HG02973 (cell line): ENCODE results near the gene DNAJB8.

Source experiments
- ATAC-seq: cut with Tn5 transposase; IDR thresholded peaks from one replicate; pipeline ENCODE4 v1.9.1; 2021; ENCODE audit warnings: moderate library complexity; ENCODE audit not compliant: unreplicated experiment

DNAJB8 gene

GRCh38 chr3:128495435-128495970 is 28.8 kb upstream of the DNAJB8 start:
- ATAC-seq = no peak

- no peak for ATAC-seq
Observed at GRCh38 chr3:128494367-128494650, 27.6 kb upstream of the DNAJB8 start.

- no peak for ATAC-seq
Observed at GRCh38 chr3:128493570-128494366, 27.1 kb upstream of the DNAJB8 start.

DNA sequence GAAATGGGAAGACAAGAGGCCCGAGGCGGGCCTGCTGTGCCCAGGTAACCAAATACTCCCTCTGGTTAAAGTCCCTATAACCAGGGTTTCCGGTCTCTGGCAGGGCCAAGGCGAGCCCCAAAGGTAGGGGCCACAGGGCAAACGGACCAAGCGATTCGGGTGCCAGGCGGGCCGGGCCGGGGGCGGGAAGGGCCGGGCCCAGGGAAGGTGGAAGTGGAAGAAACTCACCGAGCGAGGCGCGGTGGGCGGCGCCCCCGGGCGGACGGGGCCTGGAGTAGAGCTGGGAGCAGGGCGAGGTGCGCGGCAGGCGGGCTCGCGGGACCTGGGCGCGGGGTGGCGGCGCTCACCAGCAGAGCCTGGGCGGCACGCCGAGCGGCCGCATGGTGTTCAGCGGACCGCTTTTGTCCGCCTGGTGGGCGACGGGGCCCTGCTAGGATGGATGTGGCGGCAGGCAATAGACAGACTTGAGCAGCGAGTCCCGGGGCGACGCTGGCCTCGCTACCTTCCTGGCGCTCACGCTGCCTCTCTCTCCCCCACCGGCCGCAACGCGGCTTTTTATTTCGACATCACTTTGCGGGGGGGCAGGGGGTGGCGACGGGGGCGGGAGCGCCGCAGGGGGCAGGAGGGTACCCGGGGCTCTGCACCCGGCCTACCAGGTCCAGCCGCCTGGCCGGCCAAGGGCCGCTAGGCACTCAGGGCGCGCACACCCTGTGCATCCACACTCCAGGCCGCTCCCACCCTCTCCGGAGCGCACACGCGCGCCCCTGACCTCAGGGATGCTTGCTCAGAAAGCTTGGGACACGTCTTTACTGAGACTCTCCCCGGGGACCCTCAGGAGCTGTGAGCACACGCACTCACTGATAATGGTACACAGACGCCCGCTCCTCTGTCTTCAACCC is 26.2 kb upstream of the DNAJB8 start, which contains the start of gene GATA2:
TSS of gene GATA2 (minus strand) at position 531 of the 899 bp plus-strand sequence. CDS start 6,170 bp downstream, outside the sequence.
- no peak for ATAC-seq

- ATAC-seq = no peak
Observed at GRCh38 chr3:128491941-128492670, 25.4 kb upstream of the DNAJB8 start.

GRCh38 chr3:128491691-128491940 is 24.9 kb upstream of the DNAJB8 start:
- no peak for ATAC-seq

DNA sequence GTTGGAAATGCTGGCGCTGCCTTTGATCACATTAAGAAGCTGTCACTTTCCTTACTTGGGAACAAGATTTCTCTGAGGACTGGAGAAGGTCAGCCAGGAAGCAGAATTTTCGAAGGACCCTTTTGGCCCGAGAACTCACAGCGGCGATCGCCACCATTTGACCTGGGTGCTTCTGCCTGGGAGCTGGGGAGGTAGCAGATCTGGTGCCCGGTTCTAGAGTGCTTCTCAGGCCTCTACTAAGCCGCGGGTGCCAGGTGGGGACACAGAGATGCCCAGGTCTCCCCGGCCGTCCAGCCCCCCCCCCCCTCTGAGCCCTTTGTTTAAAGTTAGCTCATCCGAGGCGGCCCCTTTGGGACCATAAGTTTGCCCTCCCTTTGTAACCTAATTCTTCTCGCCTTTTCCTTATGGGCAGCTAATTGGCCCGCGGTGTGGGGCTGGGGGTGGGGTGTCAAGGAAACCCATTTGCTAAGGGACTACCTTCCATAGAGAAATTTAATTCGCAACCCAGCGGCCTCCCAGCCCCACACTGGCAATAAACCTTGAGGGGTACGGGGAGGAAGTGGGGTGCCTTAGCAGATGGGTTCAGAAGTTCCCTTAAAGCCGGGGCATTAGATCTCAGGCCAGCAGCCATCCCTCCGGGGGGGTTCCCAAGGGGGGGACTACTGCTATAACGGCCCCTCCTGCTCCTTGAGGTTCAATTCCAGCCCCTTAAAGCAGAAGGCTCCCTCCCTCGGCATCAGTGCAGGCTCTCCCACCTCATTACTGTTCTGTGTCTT is 24.4 kb upstream of the DNAJB8 start:
- ATAC-seq = no peak

- no peak for ATAC-seq
Observed at GRCh38 chr3:128490650-128490914, 23.9 kb upstream of the DNAJB8 start.

DNA sequence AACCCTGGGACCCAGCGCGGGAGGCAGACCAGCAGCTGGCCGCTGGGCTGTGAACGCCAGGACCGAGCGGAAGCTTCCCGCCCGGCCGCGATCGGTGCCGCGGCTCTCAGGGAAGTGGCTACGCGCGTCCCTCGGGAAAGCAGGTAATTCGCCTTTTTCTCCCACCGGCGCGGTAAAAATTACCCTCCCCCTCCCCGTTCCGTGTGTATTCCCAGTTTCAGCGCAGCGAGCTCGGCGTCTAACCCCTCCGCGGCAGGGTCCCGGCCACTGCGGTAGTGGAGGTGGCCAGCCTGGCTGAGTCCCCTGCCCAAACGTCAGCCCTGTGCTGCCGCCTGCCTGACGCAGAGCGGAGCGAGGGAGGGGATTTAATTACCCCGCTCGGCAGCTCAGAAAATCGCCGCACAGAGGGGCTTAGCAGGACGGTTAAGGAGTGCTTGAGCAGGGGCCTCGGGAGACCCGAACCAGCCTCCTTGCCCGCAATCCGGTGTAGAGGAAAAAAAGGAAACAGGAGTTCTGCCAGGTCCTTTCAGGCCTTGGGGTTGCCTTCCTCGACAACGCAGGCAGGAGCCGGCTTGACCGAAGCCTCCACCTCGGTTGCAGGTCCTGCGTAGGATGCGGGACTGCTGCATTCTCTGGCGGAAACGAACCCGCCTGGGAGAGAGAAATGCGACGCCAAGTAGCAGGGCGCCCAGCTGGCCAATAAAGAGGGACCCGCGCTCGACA is 23.4 kb upstream of the DNAJB8 start:
- ATAC-seq = no peak

GRCh38 chr3:128489674-128489926 is 22.9 kb upstream of the DNAJB8 start:
- no peak for ATAC-seq

DNA sequence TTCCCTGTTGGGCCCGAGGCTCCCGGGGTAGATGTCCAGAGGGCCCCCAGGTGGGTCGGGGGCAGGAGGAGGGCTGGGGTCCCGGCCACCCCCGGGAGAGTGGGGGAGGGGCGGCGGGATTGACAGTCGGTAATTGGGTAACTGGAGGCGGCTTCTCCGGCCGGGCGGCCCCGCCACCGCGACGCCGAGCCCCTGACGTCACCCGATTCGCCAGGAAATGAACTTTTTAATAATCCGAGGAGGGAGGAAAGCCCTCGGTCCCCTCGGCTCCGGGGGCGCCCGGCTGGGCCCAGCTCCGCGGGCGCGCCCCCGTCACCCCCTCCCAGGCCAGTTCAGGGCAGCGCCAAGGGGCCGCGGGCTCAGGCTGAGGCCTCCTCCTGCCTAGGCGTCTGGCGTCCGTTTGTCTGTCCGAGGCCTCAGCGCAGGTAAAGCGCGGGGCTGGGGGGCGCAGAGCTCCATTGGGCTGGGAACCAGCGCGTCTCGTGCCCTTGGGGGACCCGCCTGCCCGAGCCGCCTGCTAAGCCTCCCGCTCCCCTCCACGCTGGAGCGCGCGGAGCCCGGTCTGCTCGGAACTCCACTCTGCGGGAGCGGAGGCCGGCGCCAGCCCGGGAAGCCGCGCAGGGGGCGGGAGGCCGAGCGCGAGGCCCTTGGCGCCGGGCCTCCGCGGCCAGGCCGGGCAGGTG is 22.4 kb upstream of the DNAJB8 start:
- ATAC-seq = no peak

- no peak for ATAC-seq
Observed at GRCh38 chr3:128488636-128488990, 21.9 kb upstream of the DNAJB8 start.

- ATAC-seq = no peak
Observed at GRCh38 chr3:128487813-128488635, 21.3 kb upstream of the DNAJB8 start.

- ATAC-seq = no peak
Observed at GRCh38 chr3:128487538-128487812, 20.8 kb upstream of the DNAJB8 start.

DNA sequence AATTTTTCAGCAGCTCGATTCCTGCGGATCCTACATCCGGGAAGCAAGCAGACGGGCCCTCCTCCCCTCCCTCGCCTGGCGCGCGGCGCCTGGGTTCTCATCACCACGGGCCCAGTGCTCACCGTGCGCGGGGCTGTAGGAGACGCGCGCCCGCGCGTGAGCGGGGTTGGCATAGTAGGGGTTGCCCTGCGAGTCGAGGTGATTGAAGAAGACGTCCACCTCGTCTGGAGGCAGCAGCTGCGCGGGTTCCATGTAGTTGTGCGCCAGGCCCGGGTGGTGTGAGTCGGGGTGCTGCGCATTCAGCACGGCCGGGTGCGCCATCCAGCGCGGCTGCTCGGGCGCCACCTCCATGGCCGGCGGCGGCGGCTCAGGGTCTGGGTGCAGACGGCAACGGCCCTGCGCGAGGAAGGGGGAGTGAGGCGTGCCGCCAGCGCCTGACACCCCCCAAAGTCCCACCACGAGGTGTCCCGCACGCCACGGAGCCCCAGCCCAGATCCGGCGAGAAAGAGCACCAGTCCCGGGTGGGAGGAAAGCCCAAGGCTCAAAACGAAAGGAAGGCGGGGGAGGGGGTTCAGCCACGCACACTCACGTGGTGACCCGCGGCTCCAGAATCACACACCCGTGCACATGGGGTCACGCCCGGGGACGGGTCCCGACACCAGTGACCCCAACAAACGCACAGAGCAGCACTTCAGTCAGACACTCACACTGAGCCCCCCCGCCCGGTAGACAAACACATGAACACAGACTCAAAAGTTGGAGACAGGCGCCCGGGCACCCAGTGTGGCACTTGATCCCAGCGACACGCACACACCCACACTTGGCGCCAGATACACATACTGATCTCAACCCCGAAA is 20.2 kb upstream of the DNAJB8 start:
- ATAC-seq = no peak

GRCh38 chr3:128486205-128486628 is 19.5 kb upstream of the DNAJB8 start:
- ATAC-seq = no peak

DNA sequence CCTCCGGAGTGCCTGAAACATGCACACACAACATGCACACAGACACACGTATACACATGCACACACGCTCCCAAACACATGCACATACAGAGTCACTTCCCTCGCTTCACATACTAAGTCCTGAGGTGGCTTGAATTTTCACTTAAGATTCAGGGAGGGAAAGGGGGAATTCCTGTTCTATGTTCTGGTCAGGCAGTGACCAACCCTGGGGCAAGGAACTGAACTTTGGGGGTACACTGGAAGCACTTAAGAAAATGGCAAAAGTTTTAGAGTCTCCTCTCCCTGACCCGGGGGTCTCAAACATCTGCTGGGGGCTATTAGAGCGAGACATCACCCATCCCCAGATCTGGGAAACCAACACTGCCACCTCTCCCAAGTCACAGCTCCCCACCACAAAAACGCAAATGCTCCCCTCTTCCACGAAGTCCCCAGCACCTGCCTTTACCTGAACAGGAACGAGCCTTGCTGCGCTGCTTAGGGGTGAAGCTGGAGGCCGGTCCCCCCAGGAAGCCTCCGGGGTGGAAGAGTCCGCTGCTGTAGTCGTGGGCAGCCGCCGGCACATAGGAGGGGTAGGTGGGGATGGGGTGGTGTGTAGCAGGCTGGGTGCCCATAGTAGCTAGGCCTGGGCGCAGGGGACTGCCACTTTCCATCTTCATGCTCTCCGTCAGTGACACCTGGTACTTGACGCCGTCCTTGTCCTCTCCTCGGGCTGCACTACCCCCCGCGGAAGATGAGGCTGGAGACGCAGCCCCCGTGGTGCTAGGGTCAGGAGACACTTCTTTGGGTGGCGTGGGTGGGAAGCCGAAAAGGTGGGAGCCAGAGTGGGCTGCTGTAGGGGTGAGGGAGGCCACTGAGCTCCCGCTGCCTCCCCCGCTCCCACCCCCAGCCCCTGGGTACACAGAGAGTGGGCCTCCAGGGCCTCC is 18.9 kb upstream of the DNAJB8 start:
- ATAC-seq = no peak
